Measurements from ENCODE around the gene MAPK12. TPM values are rescaled to one million over a fixed set of nuclear protein-coding genes. Genes with fewer than 3 reads are reported as not detected.

MAPK12 gene
- total RNA-seq, 2 experiments from 2014 or later = 12.3 to 12.4 TPM

DNA sequence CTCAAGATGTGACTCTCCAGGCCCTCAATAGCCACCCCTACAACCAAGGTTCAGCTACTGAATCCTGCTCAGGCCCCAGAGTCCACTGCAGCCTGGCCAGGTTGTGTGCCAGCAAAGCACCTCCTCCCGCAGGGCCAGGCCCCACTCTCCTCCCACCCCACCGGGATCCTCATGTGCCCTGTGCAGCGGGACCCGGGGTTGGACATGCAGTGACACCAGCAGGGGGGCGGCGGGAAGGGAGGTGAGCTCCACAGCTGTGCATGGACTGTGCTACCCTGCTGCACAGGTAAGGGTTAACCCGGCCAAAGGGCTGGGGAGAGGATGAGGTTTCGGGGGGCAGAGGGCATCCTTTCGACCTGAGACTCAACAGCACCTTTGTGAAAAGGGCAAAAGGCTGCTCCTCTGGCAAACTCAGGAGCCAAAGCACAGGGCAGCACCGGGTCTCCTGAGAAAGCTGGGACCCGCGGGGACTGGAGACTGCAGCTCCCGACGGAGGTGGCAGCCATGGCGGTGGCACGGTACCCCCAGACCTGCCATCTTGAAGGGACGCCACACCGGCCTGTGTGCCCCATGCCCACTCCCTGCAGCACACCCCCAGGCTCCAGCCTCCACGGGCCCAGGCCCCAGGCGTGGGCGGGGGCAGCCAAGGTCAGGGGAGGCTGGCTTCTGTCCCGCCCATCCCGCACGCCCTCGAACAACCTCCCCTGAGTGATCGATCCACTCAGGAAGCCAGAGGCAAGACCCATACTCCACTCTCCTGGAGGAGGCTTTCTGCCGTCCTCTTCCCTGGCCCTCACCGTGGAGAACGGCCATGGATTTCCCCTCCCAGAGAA is 35.4 kb upstream of the MAPK12 start:
- intact Hi-C loops (cut with micrococcal nuclease) = no loop called here
- CTCF ChIA-PET = no interaction called here

DNA sequence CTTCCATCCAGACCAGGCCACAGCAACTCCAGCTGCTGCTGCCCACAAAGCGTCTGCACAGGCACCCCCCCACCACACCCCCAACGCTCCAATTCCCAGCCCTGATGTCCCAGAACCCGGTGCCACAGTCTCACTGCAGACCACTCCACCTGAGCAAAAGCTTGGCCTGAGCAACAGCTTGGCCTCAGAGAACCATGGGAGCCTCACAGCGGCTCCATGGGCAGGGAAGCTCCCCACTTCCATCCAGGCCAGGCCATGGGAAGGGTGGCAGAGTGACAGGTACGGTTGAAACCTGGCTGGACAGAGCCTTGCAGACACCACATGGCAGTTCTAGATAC is 32.8 kb upstream of the MAPK12 start:
- no peaks in the 10 kb centered on the region for H3K36me3 Mint-ChIP-seq (ENCODE audit: low read depth)
- peaks cover 6% of the 10 kb centered on the region for H3K4me1 Mint-ChIP-seq (ENCODE audit: low read depth)
- H3K9me3 Mint-ChIP-seq = no peaks in the 10 kb centered on the region
- no peak for DNase-seq
- no peak overlapping the region for H3K27ac Mint-ChIP-seq
- intact Hi-C loops (cut with micrococcal nuclease) = no loop called here
- peaks cover 19% of the 10 kb centered on the region for H3K27me3 Mint-ChIP-seq (ENCODE audit: low read depth)
- CTCF ChIA-PET = no interaction called here
- H3K4me3 Mint-ChIP-seq = no peak overlapping the region

More for the DNA sequence above, 35.4 kb upstream of the MAPK12 start:
- H3K9me3 Mint-ChIP-seq = no peaks in the 10 kb centered on the region
- no peak overlapping the region for H3K27ac Mint-ChIP-seq
- H3K27me3 Mint-ChIP-seq (ENCODE audit: low read depth) = peaks cover 17% of the 10 kb centered on the region
- no peak overlapping the region for H3K4me3 Mint-ChIP-seq
- peaks cover 6% of the 10 kb centered on the region for H3K4me1 Mint-ChIP-seq (ENCODE audit: low read depth)
- no peak for DNase-seq
- no peaks in the 10 kb centered on the region for H3K36me3 Mint-ChIP-seq (ENCODE audit: low read depth)

DNA sequence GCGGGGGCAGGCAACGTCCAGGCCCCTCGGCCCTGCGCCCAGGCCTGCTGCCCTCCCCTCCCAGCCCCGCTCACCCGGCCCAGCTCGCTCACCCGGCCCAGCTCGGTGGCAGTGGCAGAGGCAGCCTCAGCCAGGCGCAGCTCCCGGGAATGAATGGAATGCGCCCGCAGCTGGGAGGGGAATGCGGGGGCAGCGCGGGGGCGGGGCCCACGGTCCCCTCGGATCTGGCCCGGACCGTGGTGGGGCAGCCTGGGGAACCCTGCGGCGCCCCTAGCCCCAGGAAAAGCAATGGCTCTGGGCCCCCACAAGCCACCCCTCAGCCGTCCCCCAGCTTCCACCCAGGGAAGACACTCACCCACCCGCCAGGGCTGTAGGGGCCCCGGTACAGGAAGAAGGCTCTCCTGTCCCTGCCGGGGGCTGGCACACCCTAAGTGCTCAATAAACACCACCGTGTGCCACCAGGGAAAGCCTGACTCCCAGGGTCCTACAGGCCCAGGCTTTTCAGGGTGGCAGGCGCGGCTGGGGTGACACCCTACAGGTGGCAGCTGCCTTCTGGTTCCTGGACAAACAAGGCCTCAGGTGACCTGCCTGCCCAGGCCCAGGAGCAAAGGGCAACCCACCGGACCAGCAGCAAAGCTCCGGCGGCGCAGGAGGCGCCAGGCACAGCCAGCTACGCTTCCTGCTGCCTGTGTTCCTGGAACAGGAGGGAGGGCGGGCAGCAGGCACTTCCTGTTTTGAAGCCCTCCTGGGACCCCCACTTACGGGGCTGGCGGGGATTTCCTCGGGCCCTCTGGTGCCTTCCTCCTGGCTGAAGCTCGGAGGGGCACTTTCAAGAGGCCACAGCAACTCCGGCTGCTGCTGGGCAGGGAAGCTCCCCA is 32.2 kb upstream of the MAPK12 start:
- intact Hi-C loops (cut with micrococcal nuclease) = no loop called here
- H3K36me3 Mint-ChIP-seq (ENCODE audit: low read depth) = no peaks in the 10 kb centered on the region
- peaks cover 6% of the 10 kb centered on the region for H3K4me1 Mint-ChIP-seq (ENCODE audit: low read depth)
- no peaks in the 10 kb centered on the region for H3K9me3 Mint-ChIP-seq
- H3K4me3 Mint-ChIP-seq = no peak overlapping the region
- CTCF ChIA-PET = no interaction called here
- H3K27me3 Mint-ChIP-seq (ENCODE audit: low read depth) = peaks cover 15% of the 10 kb centered on the region
- no peak for DNase-seq
- H3K27ac Mint-ChIP-seq = no peak overlapping the region

DNA sequence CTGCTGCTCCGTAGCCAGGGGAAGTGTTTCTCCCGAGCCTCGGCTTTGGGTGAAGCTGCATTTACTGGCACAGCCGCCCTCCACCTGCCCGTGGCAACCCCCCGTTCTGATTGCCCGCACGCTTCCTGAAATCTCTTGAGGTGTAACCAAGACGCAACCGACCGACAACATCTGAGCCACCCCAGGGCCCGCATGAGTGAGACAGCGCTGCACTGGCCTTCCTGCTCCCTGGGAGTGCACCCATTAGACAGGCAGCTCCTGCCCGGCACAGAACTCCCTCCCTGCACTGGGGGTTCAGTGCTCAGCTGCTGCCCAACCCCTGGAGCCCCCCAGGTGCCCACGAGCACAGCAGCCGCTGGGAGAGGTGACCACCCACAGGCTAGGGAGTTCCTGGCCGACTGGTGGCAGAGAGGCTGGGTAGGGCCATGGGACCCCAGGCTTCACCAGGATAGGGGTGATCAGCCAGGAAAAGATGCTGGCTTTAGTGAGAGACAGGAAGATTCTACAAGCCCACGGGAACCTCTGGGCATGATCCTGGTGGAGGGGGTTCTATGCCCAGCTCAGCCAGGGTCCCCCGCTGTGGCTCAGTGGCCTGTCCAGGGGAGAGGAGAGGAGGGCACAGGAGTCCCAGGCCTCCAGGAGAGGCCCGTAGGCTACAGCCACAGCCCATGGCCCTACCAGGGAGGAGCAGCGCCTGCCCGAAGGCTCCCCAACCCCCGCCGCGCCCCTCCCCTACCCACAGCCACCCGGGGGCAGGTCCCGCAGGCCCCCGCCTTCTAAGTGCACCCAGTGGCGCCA is 31.4 kb upstream of the MAPK12 start:
- DNase-seq = peak; percentile 34
- Mint-ChIP-seq H3K27ac (no peak overlapping the region), H3K9me3 (no peaks in the 10 kb centered on the region), H3K4me3 (no peak overlapping the region), H3K36me3 (ENCODE audit: low read depth) (no peaks in the 10 kb centered on the region), H3K27me3 (ENCODE audit: low read depth) (peaks cover 12% of the 10 kb centered on the region), H3K4me1 (ENCODE audit: low read depth) (peaks cover 6% of the 10 kb centered on the region)
- CTCF ChIA-PET = interaction anchor here (1.4 kb wide), 1 partner anchor 49 kb away, joined by 3 read pairs; no protein-coding TSS in a partner anchor
- intact Hi-C loops (cut with micrococcal nuclease) = no loop called here

DNA sequence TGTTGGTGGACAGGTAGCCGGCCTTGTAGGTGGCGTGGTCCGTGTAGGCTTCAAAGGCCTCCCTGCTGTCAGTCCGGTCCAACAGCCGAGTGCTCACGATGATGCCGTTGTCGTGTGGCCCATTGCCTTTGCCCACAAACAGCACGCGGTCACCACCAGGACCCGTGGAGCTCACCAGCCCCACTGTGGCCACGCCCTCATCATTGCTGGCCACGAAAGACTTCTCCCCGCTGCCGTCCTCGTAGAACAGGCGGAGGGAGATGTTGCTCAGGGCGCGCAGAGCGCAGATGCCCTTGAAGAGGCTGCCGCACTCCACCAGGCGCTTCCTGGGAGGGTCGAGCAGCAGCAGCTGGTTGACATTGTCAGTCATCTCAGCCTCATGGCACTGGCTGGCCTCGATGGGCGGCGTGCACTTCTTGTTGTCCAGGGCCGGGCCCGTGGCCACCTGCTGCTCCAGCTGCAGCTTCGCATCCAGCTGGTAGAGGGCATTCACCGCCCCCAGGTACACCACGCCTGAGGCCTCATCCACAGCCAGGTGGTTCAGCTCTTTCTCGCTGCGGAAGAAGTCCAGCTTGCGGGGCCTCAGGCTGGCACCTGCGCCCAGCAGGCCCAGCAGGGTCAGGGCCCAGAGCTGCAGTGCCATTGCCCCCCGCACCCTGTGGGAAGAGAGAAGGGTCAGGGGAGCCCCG is 28.6 kb upstream of the MAPK12 start:
- no peak for DNase-seq
- Mint-ChIP-seq H3K9me3 (no peaks in the 10 kb centered on the region), H3K4me3 (no peak overlapping the region), H3K27ac (no peak overlapping the region), H3K36me3 (ENCODE audit: low read depth) (no peaks in the 10 kb centered on the region), H3K27me3 (ENCODE audit: low read depth) (peaks cover 12% of the 10 kb centered on the region), H3K4me1 (ENCODE audit: low read depth) (peaks cover 6% of the 10 kb centered on the region)
- intact Hi-C loops (cut with micrococcal nuclease) = no loop called here
- CTCF ChIA-PET = no interaction called here

DNA sequence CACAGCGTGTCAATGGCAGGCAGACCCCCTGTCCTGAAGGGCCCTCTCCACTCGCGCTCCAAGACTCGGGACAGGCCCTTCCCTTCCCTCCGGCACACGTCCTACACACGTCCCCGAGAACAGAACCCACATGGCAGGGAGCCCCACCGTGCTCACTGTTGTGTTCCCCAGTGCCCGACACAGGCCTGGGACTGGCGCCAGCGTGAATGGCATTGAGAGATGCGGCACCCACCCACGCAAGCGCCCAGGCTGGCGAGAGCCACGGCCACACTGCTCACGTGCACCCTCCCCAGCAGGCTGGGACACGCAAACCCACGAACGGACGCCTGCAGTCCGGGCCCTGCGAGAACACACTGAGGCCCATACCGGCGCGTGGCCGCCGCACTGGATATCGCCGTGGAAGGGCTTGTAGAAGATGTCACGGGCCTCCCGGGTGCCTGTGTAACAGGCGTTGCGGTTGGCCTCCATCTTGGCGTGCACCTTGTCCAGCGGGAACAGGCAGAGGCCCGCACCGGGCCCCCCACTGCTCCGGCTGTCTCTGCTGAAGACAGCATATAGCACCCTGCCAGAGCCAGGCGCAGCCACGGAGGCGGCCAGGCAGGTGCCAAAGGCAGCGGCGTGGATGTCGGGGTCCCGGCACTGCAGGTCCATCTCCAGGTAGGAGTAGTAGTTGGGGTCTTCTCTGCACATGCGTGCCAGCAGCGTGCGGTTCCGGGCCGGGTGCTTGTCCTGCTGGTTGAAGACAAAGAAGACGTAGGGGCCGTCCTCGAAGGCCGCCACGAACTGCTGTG is 27.9 kb upstream of the MAPK12 start:
- Mint-ChIP-seq H3K4me3 (no peak overlapping the region), H3K36me3 (ENCODE audit: low read depth) (no peaks in the 10 kb centered on the region), H3K27ac (no peak overlapping the region), H3K27me3 (ENCODE audit: low read depth) (peaks cover 12% of the 10 kb centered on the region), H3K4me1 (ENCODE audit: low read depth) (peaks cover 6% of the 10 kb centered on the region), H3K9me3 (no peaks in the 10 kb centered on the region)
- DNase-seq = no peak
- CTCF ChIA-PET = no interaction called here
- intact Hi-C loops (cut with micrococcal nuclease) = no loop called here

DNA sequence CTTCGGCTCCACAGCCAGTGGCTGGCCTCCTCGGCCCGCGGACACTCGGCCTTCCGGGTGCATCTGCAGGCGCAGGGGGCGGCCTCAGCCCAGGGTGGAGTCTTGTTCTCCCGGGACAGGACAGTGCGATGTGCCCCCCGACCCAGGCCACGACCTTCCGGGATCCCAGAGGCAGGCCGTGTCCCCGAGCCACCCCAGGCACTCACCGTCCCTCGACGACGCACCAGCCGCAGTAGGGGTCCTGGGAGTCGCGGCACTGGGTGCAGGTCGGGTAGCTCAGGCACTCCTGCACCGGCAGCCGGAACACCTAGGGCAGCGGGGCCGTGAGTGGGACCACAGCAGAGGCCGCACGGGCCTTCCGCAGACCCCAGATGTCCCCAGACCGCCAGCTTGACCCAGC is 26.2 kb upstream of the MAPK12 start:
- no peaks in the 10 kb centered on the region for H3K9me3 Mint-ChIP-seq
- CTCF ChIA-PET = interaction anchor here (1.1 kb wide), 1 partner anchor 11 kb away, joined by 4 read pairs; no protein-coding TSS in a partner anchor
- no peak overlapping the region for H3K4me3 Mint-ChIP-seq

DNA sequence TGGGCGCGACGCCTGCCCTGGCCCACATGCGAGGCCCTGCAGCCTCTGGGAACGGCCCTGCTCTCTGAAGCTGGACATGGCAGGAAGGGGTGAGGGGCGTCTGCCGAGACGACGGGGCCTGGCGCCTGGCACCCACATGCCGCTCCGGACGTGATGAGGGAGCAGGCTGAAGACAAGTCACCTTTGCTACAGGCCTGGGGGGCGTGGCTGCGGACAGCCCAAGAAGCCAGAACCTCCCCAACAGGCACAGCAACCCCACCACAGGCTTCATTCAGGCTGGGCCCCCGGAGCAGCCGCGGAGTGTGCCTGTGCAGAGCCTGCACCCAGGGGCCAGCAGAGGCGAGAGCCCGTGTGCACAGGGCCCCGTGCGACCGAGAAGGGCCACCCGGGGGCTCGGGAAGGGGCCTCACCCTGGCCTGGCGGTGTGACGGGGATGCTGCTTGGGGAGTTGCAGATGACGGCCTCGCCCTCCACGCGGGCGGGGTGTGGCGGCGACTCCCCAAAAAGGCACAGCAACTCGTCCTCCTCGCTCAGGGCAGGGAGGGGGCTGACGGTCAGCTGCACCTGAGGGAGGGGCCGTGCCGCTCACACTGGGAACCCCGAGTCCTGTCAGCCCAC is 25.3 kb upstream of the MAPK12 start:
- Mint-ChIP-seq H3K27me3 (ENCODE audit: low read depth) (peaks cover 3% of the 10 kb centered on the region), H3K27ac (no peak overlapping the region), H3K4me1 (ENCODE audit: low read depth) (no peaks in the 10 kb centered on the region), H3K4me3 (no peak overlapping the region), H3K36me3 (ENCODE audit: low read depth) (no peaks in the 10 kb centered on the region), H3K9me3 (no peaks in the 10 kb centered on the region)
- intact Hi-C loops (cut with micrococcal nuclease) = no loop called here
- no peak for DNase-seq
- CTCF ChIA-PET = no interaction called here

More for the DNA sequence above, 26.2 kb upstream of the MAPK12 start:
- H3K4me1 Mint-ChIP-seq (ENCODE audit: low read depth) = peaks cover 3% of the 10 kb centered on the region
- H3K27me3 Mint-ChIP-seq (ENCODE audit: low read depth) = peaks cover 9% of the 10 kb centered on the region
- no peaks in the 10 kb centered on the region for H3K36me3 Mint-ChIP-seq (ENCODE audit: low read depth)
- intact Hi-C loops (cut with micrococcal nuclease) = no loop called here
- H3K27ac Mint-ChIP-seq = no peak overlapping the region
- DNase-seq = no peak

DNA sequence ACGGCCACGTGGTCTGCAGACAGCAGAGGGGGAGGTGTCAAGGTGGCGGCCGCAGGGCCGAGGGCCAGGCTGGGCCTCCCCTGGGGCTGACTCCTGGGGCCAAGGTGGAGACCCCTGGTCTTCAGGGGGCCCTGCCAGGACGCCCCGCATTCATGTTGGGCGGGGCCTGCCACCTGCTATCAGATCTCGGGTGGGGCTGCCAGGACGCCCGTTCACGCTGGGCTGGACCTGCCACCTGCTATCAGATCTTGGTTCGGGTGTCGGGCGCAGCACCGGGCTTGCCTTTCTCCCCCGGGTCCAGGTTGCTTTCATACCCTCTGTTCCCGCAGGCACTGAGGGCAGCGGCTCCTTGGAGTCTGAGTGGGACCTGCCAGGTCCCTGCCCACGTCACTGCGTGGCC is 24.8 kb upstream of the MAPK12 start:
- H3K27me3 Mint-ChIP-seq (ENCODE audit: low read depth) = no peaks in the 10 kb centered on the region
- H3K9me3 Mint-ChIP-seq = no peaks in the 10 kb centered on the region
- no peaks in the 10 kb centered on the region for H3K36me3 Mint-ChIP-seq (ENCODE audit: low read depth)
- DNase-seq = no peak
- H3K4me3 Mint-ChIP-seq = no peak overlapping the region
- H3K27ac Mint-ChIP-seq = no peak overlapping the region
- CTCF ChIA-PET = interaction anchor here (0.9 kb wide), 1 partner anchor 34 kb away, joined by 3 read pairs; no protein-coding TSS in a partner anchor
- H3K4me1 Mint-ChIP-seq (ENCODE audit: low read depth) = no peaks in the 10 kb centered on the region
- intact Hi-C loops (cut with micrococcal nuclease) = no loop called here

DNA sequence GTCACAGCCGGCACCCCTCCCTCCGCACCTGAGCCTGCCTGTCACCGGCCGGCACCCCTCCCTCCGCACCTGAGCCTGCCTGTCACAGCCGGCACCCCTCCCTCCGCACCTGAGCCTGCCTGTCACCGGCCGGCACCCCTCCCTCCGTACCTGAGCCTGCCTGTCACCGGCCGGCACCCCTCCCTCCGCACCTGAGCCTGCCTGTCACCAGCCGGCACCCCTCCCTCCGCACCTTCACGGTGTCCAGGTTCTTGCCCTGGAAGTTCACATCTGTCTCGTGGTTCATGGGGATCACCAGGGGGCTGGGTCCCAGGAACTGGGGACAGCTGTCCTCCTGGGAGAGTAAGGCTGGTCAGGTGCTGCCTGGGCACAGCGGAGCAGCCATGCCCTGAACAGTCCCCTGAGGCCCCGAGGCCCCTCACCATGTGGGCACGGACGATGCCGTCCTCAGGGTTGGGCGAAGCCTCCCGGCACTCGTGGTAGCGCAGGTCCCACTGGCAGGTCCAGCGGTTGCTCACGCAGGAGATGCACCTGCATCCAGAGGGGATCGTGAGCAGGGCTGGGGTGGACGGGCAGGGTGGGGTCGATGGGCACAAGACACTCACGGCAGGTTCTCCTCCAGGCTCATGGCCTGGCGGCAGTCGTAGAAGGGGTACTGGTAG is 24.2 kb upstream of the MAPK12 start:
- Mint-ChIP-seq H3K27me3 (ENCODE audit: low read depth) (no peaks in the 10 kb centered on the region), H3K27ac (no peak overlapping the region), H3K4me3 (no peak overlapping the region), H3K36me3 (ENCODE audit: low read depth) (no peaks in the 10 kb centered on the region), H3K4me1 (ENCODE audit: low read depth) (no peaks in the 10 kb centered on the region), H3K9me3 (no peaks in the 10 kb centered on the region)
- DNase-seq = no peak
- intact Hi-C loops (cut with micrococcal nuclease) = no loop called here
- CTCF ChIA-PET = interaction anchor here (0.9 kb wide), 1 partner anchor 34 kb away, joined by 3 read pairs; no protein-coding TSS in a partner anchor
